Brain microvascular endothelial cell (primary cell): ENCODE measurements around the gene ARTN.

Experiments
- DNase-seq: peaks from one replicate; pipeline ENCODE4 v3.0.0-alpha.2; 2020
- H3K27ac ChIP-seq: fragments of 250-450 bp; sonication (Bioruptor Pico); 2 replicates; pipeline ENCODE4 v1.5.1; 2020; ENCODE audit warnings: mild to moderate bottlenecking, moderate library complexity
- H3K27me3 ChIP-seq: fragments of 250-450 bp; sonication (Bioruptor Pico); replicated peaks from 2 replicates; pipeline ENCODE4 v1.5.1; 2020; ENCODE audit warnings: mild to moderate bottlenecking
- H3K36me3 ChIP-seq: fragments of 250-450 bp; sonication (Bioruptor Pico); replicated peaks from 2 replicates; pipeline ENCODE4 v1.5.1; 2020; ENCODE audit warnings: mild to moderate bottlenecking
- H3K4me3 ChIP-seq: 2 replicates; pipeline ENCODE4 v1.5.1; 2011; ENCODE audit warnings: low read depth, mild to moderate bottlenecking, control low read depth, low read length, moderate library complexity
- in situ Hi-C: cut with HindIII; loops from 2 replicates; pipeline ENCODE4 v1.10.0; 2017; ENCODE audit warnings: low sequenced_read_pairs, low pct_ligation_motif_present
- TF ChIP-seq, protein P1 (sequence below): IDR thresholded peaks from 2 replicates; pipeline ENCODE4 v1.5.1; 2011; ENCODE audit warnings: low read depth, mild to moderate bottlenecking, moderate library complexity, low read length, control low read depth, inconsistent platforms; ENCODE audit errors: missing control alignments

The ARTN gene, protein sequence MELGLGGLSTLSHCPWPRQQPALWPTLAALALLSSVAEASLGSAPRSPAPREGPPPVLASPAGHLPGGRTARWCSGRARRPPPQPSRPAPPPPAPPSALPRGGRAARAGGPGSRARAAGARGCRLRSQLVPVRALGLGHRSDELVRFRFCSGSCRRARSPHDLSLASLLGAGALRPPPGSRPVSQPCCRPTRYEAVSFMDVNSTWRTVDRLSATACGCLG

DNA sequence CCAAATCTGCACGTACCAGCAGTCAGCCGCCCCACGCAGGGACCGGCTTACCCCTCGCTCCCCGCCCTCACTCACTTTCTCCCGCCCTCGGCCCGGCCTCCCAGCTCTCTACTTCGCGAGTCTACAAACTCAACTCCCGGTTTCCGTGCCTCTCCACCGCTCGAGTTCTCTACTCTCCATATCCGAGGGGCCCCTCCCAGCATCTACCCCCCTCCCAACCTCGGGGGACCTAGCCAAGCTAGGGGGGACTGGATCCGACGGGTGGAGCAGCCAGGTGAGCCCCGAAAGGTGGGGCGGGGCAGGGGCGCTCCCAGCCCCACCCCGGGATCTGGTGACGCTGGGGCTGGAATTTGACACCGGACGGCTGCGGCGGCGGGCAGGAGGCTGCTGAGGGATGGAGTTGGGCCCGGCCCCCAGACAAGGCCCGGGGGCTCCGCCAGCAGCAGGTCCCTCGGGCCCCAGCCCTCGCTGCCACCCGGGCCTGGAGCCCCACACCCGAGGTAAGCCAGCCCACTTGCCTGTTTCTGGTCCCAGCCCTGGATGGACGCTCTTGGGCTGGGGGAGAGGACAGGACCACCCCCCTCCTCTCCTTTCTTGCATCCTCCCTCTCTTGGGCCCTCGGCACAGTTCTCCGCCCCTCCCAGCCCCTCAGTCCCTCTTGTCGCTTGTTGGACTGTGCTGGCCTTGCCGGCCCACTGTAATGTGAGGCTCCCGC lies at the start of gene ARTN:
Gene ARTN (plus strand): TSS at position 416 of the 715 bp plus-strand sequence. CDS start 1,856 bp downstream, outside the sequence.
- Histone ChIP-seq H3K27ac (no peak within 1 kb of the TSS), H3K27me3 (no peaks in the 10 kb centered on the region), H3K4me3 (peak within 1 kb of the TSS; percentile 45), H3K36me3 (peaks cover 2% of the 10 kb centered on the region)
- no peak for DNase-seq
- TF ChIP-seq, protein P1, sequence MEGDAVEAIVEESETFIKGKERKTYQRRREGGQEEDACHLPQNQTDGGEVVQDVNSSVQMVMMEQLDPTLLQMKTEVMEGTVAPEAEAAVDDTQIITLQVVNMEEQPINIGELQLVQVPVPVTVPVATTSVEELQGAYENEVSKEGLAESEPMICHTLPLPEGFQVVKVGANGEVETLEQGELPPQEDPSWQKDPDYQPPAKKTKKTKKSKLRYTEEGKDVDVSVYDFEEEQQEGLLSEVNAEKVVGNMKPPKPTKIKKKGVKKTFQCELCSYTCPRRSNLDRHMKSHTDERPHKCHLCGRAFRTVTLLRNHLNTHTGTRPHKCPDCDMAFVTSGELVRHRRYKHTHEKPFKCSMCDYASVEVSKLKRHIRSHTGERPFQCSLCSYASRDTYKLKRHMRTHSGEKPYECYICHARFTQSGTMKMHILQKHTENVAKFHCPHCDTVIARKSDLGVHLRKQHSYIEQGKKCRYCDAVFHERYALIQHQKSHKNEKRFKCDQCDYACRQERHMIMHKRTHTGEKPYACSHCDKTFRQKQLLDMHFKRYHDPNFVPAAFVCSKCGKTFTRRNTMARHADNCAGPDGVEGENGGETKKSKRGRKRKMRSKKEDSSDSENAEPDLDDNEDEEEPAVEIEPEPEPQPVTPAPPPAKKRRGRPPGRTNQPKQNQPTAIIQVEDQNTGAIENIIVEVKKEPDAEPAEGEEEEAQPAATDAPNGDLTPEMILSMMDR = no peak
- in situ Hi-C loops = loop anchor here (25.0 kb wide), 1 partner anchor 171 kb away; no protein-coding TSS in a partner anchor

DNA sequence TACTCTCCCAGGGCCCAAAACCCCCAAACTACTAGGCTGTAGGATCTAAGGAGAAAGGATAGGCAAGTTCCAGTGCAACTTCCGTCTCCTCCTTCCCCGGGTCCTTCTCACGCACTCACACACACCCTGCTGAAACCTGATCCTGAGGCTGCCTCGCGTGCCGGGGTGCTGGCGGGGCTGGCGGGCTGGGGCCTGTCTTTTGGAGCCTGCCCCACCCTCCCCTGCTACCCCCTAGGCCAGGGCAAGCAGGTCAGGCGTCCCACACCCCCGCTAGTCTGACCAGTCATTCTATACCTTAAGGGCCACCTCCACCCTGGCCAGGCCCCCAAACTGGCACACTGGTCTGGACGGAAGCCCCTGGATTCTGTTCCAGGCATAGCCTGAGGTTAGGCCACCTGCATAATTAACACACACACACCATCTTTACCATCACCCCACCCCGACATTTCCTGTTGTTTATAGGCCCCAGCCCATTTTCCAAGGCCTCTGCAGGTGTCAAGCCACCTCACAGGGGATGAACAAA lies 48.3 kb upstream of the ARTN start:
- in situ Hi-C loops = no loop called here
- no peak for DNase-seq
- no peak overlapping the region for H3K4me3 ChIP-seq
- TF ChIP-seq, protein P1 = no peak
- H3K27ac ChIP-seq = no peak overlapping the region
- no peaks in the 10 kb centered on the region for H3K36me3 ChIP-seq
- H3K27me3 ChIP-seq = no peaks in the 10 kb centered on the region

DNA sequence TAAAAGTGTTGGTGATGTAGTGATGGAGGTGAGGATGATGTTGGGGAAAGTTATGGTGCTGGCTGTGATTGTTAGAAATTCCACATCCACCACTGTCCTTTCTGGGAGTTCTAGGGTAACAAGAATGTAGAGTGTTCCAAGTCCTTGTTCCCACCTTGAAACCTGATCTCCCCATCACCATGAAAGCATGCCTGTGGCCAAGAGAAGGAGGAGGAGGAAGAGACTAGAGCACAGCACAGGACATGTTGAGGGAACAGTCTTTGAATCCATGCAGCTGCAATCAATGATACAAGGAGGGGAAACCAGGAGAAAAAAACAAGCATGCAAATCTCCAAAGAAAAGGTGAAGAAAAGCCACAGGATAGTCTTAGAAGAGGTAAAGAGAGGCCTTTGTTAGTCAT lies 45.9 kb upstream of the ARTN start:
- no peaks in the 10 kb centered on the region for H3K27me3 ChIP-seq
- no peaks in the 10 kb centered on the region for H3K36me3 ChIP-seq
- DNase-seq = no peak
- TF ChIP-seq, protein P1 = no peak
- no peak overlapping the region for H3K27ac ChIP-seq
- H3K4me3 ChIP-seq = no peak overlapping the region
- in situ Hi-C loops = no loop called here

DNA sequence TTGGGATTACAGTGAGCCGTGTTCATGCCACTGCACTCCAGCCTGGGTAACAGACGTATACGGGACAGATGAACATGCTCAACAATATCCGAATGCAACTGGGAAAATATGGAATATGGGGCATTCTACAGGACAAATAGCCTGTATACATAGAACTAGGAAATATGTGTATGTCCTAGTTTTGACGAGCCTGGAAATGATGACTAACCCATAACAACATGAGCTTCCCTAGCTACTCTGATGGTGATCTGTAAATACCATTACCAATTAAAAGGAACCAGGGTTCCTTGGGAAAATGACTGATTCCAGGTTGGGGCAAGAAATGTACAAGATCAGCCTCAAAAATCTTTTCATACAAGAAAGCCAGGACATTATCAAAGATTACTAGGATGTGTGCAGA lies 42.8 kb upstream of the ARTN start:
- no peak overlapping the region for H3K27ac ChIP-seq
- TF ChIP-seq, protein P1 = no peak
- DNase-seq = peak; percentile 6
- in situ Hi-C loops = no loop called here
- H3K4me3 ChIP-seq = no peak overlapping the region
- H3K36me3 ChIP-seq = peaks cover 5% of the 10 kb centered on the region
- no peaks in the 10 kb centered on the region for H3K27me3 ChIP-seq

DNA sequence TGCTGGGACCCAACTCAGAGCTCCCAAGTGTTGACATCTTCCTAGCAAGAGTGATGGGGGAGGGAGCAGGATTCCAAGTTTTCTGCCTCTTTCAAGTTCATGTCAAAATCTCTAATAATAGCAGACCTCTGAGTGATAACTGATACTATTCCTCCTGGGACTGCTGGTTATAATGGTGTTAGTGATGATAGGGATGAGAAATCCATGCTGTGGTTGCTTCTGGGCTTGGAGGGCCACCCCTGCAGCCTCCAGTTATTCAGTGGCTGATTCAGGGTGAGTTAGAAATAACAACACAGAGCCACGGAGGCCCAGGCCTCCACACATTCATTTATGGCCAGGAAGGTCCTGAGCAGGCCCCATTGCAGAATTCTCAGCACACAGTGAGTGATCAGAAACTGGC lies 40.6 kb upstream of the ARTN start:
- Histone ChIP-seq H3K27ac (no peak overlapping the region), H3K36me3 (peaks cover 5% of the 10 kb centered on the region), H3K27me3 (no peaks in the 10 kb centered on the region), H3K4me3 (no peak overlapping the region)
- DNase-seq = peak; percentile 61
- TF ChIP-seq, protein P1 = no peak
- in situ Hi-C loops = no loop called here
